MM.1S (cell line): ENCODE results near the gene GNG12.

Source experiments
- EZH2 ChIP-seq: fragments of 300-600 bp; sonication (generic); optimal IDR thresholded peaks from 2 replicates; pipeline ENCODE3; 2017; ENCODE audit warnings: low read depth, mild to moderate bottlenecking, antibody characterized with exemption, low read length, mixed read lengths
- EZH2phosphoT487 ChIP-seq: fragments of 300-600 bp; sonication (generic); IDR thresholded peaks from 2 replicates; pipeline ENCODE4 v1.6.1; 2018; ENCODE audit warnings: antibody characterized with exemption, low read length
- TF ChIP-seq, protein P1 (sequence below): fragments of 300-600 bp; sonication (generic); IDR thresholded peaks from 2 replicates; pipeline ENCODE4 v1.5.1; 2016; ENCODE audit warnings: antibody characterized with exemption, low read length, mixed read lengths

DNA sequence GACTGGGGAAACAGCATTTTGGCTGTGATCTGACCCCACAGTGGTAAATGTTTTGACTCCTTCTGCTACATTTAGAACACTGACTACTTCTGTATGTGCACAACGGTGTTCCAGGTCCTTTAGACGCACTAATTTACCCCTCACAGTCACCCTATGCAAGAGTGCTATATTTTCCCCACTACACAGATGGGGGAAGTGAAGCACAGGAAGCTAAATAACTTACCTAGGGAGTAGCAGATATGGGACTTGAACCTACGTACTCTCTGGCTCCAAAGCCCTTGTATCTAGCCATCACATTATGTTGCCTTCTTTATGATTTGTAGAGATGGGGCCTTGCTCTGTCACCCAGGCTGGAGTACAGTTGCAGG, 99.0 kb downstream of the GNG12 start:
- TF ChIP-seq, protein P1, sequence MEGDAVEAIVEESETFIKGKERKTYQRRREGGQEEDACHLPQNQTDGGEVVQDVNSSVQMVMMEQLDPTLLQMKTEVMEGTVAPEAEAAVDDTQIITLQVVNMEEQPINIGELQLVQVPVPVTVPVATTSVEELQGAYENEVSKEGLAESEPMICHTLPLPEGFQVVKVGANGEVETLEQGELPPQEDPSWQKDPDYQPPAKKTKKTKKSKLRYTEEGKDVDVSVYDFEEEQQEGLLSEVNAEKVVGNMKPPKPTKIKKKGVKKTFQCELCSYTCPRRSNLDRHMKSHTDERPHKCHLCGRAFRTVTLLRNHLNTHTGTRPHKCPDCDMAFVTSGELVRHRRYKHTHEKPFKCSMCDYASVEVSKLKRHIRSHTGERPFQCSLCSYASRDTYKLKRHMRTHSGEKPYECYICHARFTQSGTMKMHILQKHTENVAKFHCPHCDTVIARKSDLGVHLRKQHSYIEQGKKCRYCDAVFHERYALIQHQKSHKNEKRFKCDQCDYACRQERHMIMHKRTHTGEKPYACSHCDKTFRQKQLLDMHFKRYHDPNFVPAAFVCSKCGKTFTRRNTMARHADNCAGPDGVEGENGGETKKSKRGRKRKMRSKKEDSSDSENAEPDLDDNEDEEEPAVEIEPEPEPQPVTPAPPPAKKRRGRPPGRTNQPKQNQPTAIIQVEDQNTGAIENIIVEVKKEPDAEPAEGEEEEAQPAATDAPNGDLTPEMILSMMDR, result no peak
- TF ChIP-seq EZH2 (no peak), EZH2phosphoT487 (no peak)
